HG02885 (cell line): ENCODE data around the gene DGLUCY.
A peak's percentile ranks its signal among the peaks of the same experiment; 100 is the strongest.
"Not testable (repeated sequence)": the region's sequence is repeated elsewhere in the genome, so short reads cannot be mapped to it uniquely, and the experiment has no call there.

Experiments
- ATAC-seq: cut with Tn5 transposase; IDR thresholded peaks from one replicate; pipeline ENCODE4 v1.9.1; 2021; ENCODE audit warnings: mild to moderate bottlenecking; ENCODE audit not compliant: unreplicated experiment, poor library complexity

DGLUCY gene

DNA sequence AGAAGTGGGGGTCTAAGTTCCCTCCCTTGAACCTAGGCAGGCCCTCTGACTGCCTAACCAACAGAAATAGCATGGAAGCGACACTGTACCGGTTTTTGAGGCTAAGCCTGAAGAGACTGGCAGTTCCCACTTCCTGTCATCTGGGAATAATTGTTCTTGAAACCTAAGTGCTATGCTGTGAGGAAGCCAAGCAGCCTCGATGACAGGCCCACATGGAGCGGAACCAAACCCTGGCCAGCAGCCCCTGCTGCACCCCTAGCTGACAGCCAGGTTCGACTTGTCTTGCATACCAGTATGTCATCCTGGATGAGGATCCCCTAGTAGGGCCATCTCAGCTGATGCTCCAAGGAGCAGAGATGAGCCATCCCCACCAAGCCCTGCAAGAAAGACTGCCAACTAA is 137.0 kb downstream of the DGLUCY start:
- no peak for ATAC-seq

DNA sequence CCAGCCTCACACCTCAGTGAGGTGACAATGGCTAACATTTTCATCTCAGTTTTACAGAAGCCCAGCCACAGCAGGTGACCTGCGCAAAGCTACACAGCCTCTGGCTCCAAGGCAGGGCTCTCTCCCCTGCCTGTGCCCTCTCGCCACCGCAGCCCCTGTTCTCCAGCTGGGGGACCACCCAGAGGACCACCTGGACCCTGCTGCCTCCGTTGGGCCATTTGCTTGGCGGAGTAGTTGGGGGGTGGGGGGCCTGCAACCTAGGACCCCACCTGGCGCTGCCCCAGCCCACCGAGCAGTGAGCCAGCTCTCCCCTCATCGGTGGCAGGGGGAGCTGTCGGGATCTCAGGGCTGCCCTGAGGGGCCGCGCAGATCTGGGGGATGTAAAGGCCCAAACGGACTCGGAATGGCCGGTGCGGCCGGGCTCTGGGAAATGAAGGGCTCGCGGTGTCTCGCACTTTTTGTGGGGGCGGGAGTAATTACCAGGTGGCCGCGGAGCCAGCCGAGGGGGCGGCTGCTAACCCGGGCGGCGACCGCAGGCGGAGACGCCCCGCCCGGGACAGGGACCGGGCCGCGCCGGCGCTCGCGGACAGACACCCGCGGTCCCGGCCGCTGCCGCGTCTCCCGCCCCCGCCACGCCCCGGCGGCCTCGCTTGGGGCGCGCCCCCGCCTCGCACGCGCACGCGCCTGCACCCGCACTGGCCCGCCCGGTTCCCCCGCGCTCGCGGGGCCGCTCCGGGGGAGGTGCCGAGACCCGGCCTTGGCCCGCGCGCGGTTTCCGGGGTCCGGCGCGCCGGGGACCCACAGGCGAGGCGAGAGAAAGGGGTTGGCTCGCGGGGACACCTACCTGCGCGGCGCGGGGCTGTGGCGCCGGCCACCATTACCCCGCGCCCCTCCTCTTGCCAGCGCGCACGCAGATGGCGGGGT is 139.3 kb downstream of the DGLUCY start:
- peak; percentile 42 for ATAC-seq

DNA sequence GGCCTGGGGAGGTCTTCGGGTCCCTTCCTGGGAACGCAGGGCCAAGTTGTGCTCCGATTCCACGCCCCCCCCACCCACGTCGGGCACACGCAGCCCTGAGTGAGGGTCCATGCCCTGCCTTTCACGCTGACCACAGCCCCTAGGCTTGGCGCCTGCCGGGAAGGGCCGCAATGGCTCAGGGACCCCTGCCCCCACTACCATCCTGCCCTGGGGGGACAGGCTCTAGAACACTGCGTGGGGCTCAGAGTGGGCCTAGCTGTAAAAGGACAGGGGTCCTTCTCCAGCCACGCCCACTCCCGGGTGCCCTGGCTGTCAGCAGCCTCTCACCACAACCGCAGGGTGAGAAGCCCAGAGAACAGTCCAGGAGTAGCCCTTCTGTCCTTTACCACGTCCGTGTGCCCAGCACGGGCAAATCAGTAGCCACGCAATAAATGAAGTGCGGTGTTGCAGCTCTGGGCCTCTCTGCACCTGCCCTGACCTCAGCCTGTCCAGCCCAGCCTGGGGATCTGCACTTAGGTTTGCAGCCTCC is 140.0 kb downstream of the DGLUCY start:
- no peak for ATAC-seq

DNA sequence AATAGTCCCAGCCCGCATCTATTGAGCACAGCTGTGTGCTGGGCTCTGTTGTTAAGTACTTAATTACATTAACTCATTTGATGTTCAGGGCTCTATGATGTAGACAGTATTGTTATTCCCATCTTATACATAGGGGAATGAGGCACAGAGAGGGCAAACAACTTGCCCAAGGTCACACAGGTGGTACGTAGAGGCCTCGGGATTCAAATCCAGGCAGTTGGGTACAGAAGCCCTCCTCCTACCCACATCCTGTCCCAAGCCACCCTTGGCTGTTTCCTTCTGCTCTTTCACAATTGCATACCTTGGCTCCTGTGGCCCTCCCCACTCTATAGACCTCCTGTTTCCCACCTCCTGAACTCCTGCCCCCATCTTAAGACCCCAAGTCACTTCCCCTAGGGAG is 140.6 kb downstream of the DGLUCY start:
- no peak for ATAC-seq

DNA sequence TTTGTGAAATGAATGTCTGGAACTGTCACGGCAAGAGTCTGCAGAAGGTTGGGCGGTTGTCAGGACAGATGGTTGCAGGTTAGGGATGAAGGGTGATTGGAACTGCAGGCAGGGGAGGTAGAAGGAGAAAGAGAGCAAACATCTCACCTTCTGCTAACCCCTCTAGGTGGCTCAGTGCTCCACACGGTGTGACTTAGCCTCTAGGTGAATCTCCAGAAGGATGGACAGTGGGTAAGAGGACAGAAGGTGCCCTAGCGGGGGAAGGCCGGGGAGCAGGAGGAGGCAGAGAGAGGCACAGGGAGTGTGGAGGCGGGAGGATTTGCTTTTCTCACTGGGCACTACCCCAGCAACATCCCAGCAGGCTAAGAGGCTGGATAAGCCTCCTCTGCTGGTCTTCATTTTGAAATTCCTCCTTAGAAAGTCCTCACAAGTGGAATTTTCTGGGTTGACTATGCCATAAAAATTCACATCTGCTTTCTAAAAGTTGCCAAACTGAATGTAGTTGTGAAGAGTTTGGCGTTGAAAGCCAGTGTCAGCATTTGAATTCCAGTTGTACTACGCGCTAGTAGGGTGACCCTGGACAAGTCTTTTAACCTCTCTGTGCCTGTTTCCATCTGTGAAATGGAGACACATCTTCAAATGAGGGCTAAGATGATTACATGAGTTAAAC is 141.3 kb downstream of the DGLUCY start:
- ATAC-seq: no peak

DNA sequence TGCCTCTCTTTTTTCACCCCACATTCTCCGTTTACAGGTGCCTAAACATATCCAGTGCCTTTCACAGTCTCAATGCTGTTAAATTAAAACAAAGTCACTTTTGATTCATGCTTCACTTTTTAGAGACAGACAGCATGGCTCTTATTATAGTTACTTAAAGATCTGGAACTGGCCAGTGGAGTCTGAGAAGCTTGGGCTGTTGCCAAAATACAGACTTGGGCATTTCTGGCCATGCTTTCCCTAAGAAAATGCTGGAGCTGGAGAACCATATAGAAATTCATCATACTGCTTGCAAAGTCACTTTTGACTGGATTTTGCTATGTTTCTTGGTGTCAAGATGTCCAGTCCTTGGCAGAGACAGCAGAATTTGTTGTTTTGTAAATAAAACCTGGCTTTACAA is 142.8 kb downstream of the DGLUCY start:
- ATAC-seq: no peak

DNA sequence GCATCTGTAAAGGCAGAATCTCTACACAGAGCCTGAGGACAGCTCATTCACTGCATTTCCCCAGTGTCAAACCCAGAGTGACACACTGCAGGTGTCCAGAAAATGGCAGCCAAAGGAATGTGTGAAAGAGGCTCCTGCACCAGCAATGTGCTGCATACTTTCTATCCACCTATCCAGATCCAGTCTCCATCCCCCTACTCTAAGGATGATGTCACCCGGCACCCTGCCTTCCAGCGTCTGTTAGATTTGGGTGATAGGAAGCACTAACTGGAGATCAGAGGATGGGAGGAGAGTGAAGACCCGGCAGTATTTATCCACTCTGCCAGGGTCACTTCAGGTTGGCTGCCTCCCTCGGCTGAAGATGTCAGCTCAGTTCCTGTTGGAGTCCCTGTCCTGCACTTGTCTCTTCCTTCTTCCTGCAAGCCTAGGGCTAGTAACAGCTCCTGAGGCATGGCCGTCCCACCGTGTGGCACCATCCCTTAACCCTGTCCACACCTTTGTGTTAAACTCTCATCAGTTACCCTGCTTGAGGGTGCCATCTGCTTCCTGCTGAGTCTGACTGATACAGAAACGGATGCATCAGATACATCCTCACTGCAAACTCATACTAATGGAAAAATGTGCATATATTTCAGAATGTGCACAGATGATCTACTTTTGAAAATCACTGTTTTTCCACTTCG is 143.6 kb downstream of the DGLUCY start:
- no peak for ATAC-seq

DNA sequence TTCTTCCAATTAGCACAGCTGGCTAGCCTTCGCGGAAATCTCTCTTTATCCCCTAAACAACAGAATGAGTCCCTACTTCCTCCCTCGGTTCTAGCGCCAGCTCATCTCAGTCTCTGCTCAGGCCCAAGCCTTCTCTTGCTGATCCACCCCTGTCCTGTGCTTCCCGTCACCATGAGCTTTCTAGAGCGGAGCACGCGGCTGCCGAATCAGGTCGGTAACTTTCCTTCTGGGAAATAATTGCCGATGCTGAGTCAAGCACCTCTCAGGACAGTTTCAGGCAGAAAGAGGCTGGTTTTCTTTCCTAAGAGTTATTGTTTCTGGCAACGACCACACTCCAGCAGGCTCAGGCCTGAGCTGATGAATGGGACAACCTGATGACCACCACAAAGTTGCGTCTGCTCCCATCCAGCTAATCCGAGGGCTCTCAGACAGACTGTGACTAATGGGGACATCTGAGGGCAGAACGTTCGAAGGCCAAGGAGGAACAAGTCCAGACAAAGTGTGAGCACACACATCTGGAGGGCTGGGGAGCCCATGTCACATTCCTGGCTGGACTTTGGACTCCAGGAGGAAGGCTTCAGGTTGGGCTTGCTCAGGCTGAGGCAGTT is 144.2 kb downstream of the DGLUCY start:
- ATAC-seq: no peak

DNA sequence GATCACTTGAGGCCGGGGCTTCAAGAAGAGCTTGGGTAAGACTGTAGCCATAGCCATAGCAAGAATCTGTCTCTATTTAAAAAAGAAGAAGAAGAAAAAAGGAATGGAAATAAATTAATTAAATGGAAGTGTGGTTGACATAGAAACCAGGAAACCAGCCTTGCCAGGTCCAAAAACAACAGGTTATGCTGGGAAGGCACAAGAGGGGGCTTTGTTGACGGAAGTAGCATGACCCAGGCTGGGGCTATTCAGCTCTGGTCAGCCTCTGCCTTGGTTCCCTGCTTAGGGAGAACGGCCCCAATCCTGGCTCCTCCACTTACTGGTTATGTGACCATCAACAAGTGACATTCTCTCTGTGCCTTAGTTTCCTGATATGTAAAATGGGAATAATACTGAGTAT is 145.0 kb downstream of the DGLUCY start:
- ATAC-seq: no peak

DNA sequence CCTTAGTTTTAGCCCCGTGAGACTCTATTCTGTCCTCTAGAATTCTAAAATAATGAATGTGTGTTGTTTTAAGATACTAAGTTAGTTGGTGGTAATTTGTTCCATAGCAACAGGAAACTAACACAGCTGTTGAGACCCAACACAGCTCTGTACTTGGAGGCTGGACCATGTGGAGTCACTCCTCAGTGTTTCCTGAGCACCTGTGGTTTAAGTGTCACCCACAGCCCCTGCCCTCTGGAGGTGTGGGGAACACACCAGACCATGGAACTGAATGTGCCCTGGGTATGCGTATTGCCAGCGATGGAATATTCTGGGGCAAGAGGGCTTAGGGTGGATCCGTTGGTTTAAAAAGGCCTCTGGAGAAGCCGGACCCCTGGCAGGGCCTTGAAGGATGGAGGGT is 147.2 kb downstream of the DGLUCY start:
- no peak for ATAC-seq

DNA sequence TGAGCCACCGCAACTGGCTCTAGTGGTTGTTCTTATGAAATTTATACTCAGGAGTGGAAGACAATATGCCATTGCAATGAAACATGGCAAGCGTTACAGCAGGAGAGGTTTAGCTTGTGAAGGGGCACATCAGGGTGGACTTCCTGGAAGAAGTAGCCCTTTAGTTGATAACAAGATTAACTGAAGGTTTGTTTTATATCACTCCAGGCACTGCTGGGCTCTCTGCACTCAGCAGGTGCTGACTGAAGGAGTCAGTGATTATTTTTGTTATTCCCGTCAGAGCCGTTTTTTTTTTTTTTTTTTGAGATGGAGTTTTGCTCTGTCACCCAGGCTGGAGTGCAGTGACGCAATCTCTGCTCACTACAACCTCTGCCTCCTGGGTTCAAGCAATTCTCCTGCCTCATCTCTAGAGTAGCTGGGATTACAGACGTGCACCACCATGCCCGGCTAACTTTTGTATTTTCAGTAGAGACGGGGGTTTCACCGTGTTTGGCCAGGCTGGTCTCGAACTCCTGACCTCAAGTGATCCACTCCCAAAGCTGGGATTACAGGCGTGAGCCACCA is 148.2 kb downstream of the DGLUCY start:
- no peak for ATAC-seq

DNA sequence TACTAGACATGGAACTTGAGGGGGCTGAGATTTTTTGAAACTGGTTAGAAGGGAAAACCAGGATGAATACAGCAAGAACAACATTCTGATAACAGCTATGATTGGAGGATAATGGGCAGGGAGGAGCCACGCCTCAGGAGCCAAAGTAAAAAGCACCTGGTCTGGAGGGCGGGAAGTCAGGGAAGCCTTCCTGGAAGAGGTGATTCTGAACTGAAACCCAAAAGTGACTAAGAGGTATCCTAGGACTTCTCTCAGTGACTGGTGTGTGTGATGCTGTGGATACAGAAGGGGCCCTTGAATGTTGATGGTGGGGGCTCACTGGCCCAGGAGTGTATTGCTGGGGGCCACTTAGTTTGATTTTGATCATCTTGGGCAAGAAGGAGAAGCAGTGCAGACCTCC is 149.5 kb downstream of the DGLUCY start:
- ATAC-seq: no peak

DNA sequence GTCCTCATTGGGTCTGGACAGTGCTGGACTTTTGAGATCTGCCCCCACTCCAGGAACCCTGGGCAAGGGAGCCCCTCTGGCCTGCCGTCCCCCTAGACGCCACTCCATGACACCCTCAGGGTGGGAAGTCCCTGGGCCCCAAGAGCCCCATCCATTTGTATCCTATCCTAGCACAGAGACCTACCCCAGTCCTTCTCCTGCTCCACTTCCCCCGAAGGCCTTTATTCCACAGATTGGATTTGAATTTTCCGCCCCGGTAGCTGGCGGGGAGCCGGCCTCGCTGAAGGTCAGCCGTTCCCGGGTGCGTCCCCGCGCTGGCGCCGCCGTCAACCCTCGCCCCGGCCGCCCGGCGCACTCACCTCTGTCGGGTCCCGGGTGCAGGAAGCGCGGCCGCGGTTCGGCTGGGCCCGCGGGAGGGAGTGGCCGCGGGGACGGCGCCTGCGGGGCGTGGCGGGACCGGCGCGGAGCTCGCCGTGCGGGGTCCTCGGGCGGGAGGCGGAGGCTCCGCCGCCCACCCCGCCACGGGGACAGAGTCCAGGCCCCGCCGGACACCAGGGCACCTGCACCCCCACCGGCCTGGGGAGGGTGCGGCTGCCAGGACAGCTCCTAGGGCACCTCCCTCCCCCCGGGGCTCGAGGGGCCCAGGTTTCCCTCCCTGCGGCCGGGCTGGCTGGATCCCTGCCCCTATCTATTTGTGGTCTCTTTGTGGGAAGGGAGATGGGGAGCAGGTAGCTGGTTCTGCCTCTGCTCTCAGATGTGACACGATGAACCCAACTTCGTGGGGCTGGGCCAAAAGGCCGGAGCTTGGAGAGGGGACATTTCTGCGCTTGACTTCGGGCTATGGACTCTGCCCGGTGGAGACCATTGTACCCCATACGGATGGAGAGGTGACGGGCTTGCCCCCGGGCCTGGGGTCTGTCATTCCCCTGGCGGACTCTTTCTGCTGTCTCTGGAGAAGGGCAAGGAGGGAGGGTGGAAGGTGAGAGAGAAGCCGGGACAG is 150.6 kb downstream of the DGLUCY start:
- no peak for ATAC-seq

DNA sequence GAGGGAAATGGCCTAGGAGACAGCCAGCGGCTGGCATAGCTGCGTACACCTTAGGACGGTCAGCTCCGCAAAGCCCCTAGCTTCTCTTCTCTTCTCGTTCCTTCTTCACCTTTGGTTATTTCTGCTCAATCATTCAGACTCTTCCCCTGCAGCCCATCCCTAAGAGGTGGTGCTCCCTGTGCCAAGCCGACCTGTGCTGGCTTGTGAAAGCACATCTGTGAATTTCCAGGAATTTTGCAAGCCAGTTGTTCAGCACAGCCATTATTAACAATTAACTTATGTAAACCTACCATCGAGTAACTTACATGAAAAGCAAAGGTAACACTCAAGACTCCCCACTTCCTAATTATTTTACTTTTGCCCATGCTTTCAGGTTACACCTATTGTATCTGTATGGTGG is 151.5 kb downstream of the DGLUCY start:
- ATAC-seq: no peak

DNA sequence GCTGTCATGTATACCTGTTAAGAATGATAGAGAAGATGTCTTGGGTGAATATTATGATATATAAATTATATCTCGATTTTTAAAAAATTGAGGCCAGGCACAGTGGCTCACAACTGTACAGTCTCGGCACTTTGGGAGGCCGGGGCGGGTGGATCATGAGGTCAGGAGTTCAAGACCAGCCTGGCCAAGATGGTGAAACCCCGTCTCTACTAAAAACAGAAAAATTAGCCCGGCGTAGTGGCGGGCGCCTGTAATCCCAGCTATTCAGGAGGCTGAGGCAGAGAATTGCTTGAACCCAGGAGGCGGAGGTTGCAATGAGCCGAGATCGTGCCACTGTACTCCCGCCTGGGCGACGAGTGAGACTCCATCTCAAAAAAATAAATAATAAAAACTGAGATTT is 152.4 kb downstream of the DGLUCY start:
- ATAC-seq: not testable (repeated sequence)

DNA sequence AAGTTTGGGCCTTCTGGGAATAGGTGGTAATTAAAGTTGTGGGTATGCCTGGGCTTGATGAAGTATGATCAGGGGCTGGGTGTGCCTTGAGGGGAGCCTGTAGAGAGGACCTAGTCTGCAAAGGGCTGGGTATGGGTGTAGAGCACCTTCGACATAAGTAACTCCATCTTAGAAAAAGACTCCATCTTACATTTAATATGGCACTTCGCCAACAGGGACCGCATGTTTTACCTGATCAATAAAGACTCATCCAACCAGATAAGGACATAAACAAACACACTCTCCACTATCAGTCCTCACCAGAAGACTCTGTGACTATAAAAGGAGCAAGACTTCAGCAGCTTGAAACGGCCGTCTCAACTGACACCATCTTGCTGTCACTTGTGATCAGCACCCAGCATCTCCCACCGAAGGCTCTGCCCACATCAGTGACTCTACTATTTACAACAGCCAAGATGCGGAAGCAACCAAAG is 154.1 kb downstream of the DGLUCY start:
- no peak for ATAC-seq

DNA sequence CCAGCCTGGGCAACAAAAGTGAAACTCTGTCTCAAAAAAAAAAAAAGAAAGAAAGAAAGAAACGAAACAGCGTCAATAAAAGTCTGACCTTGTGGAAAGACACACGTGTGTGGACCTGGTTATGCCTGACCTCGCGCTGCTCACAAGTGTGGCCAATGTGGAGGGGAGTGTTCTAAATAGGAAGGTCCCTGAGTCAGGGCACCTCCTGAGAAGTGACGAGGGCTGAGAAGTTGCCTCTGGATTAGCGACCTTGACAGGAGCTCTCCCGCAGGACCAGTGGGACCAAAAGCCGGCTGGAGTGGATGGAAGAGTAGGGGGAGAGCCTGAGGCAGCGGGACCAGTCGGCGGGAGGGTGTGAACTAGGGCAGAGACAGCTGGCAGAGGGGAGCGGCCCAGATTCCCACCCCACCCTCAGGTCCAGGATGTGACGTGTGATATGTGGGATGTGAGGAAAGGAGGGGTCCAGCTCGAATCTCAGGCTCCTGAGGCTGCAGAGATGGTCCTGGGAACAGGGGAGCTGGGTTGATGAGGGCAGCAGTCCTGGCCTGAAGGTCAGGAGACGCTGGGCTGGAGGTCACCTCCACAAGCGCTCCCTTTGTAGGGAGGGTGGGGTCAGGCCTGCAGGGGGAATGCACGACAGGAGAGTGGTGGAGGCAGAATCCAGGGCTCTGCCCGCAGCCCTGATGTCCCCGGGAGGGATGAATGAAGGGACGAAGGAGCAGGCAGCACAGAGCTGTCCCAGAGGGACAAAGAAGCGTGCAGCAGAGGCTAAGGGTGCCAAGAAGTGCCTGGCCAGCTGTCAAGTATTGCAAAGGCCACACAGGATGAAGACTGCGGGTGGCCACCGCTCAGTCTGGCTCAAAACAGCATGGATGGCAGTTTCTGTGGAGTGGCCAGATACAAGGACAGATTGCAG is 155.5 kb downstream of the DGLUCY start:
- ATAC-seq: no peak

DNA sequence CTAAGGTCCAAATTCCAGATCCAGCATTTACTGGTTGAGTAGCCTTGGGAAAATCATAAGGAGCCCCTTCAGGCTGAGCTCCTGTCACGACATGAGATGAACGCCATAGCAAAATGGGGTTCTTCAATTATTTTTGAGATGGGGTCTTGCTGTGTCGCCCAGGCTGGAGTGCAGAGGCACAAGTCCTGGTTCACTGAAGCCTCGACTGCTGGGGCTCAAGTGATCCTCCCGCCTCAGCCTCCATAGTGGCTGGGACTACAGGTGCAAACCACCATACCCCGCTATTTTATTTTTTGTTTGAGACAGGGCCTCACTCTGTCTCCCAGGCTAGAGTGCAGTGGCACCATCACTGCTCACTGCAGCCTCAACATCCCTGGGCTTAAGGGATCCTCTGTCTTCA is 156.3 kb downstream of the DGLUCY start:
- ATAC-seq: no peak
